ENCODE results near the gene TTC5.

Gene TTC5

DNA sequence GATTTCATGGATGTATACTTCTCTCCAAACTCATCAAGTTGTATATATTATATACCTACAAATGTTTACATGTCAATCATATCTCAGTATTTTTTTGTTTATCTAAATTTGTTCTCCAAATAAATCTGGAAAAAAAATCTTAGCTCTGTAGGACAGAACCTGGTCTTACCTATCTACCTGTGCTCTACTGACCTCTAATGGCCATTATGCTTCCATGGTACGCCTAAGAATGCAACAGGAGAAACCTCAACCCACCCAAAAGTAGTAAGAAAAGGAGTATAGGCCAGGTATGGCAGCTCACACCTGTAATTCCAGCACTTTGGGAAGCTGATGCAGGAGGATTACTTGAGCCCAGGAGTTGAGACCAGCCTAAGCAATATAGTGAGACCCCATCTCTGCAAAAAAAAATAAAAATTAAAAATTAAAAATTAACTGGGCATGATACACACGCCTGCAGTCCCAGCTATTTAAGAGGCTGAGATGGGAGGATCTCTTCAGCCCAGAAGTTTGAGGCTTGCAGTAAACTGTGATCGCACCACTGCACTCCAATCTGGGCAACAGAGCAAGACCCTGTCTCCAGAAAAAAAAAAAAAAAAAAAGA is 58.0 kb downstream of the TTC5 start:
- Histone ChIP-seq H4K20me1 (ENCODE audit: insufficient read depth) (no peaks in the 10 kb centered on the region), H3K4me2 (no peak overlapping the region), H3K27ac (no peak overlapping the region), H3K27me3 (ENCODE audit: insufficient read depth, low read depth) (no peaks in the 10 kb centered on the region), H3K4me3 (IDR thresholded peaks at IDR 0.05; ENCODE audit: insufficient read depth, low read depth, low read length) (no peak overlapping the region), H3K36me3 (ENCODE audit: insufficient read depth) (no peaks in the 10 kb centered on the region), H2AFZ (ENCODE audit: low read depth) (no peak overlapping the region), H3K79me2 (ENCODE audit: insufficient read depth, low read depth) (no peaks in the 10 kb centered on the region), H3K9ac (no peak overlapping the region), H3K4me1 (ENCODE audit: low read depth, poor library complexity, severe bottlenecking) (no peaks in the 10 kb centered on the region)
- TF ChIP-seq, protein P1, sequence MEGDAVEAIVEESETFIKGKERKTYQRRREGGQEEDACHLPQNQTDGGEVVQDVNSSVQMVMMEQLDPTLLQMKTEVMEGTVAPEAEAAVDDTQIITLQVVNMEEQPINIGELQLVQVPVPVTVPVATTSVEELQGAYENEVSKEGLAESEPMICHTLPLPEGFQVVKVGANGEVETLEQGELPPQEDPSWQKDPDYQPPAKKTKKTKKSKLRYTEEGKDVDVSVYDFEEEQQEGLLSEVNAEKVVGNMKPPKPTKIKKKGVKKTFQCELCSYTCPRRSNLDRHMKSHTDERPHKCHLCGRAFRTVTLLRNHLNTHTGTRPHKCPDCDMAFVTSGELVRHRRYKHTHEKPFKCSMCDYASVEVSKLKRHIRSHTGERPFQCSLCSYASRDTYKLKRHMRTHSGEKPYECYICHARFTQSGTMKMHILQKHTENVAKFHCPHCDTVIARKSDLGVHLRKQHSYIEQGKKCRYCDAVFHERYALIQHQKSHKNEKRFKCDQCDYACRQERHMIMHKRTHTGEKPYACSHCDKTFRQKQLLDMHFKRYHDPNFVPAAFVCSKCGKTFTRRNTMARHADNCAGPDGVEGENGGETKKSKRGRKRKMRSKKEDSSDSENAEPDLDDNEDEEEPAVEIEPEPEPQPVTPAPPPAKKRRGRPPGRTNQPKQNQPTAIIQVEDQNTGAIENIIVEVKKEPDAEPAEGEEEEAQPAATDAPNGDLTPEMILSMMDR (conservative IDR thresholded peaks at IDR 0.05; ENCODE audit: low read depth, low read length): no peak; the same call in 1 of the 2 replicates

All from KMS-11 (cell line).